ENCODE results near the gene CELF2.

The CELF2 gene

DNA sequence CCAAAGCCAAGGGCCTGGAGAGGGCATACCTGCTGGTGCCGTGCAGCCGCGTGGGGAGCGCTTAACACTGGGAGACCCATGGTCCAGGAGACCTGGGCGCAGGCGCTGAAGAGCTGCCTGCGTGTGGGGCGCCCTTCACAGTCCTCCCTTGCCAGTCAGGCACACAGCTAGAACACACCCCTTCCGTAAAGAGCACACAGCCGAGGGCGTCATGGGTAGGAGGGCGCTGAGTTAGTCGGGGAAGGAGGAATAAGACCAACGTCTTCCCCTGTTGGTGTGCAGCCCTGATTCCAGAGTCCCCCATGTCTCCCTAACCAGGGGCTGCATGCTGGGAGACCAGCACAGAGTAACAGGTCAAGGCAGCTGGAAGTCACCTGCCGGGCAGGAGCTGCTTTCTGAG, 319.8 kb downstream of the CELF2 start:
- TF ChIP-seq, protein P1, sequence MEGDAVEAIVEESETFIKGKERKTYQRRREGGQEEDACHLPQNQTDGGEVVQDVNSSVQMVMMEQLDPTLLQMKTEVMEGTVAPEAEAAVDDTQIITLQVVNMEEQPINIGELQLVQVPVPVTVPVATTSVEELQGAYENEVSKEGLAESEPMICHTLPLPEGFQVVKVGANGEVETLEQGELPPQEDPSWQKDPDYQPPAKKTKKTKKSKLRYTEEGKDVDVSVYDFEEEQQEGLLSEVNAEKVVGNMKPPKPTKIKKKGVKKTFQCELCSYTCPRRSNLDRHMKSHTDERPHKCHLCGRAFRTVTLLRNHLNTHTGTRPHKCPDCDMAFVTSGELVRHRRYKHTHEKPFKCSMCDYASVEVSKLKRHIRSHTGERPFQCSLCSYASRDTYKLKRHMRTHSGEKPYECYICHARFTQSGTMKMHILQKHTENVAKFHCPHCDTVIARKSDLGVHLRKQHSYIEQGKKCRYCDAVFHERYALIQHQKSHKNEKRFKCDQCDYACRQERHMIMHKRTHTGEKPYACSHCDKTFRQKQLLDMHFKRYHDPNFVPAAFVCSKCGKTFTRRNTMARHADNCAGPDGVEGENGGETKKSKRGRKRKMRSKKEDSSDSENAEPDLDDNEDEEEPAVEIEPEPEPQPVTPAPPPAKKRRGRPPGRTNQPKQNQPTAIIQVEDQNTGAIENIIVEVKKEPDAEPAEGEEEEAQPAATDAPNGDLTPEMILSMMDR (IDR thresholded peaks at IDR 0.05; ENCODE audit: control extremely low read depth, extremely low read depth, low read depth, missing control alignments), result no peak
- DNase-seq (ENCODE audit: extremely low spot score), result peak; percentile 44
- ChIA-PET CTCF (interaction anchor here (0.9 to 2.2 kb wide), 2 partner anchors 10 to 158 kb away, joined by 3 to 7 read pairs; no protein-coding TSS in a partner anchor), POLR2A (interaction anchor here (0.6 kb wide), 1 partner anchor 1949 kb away, joined by 3 read pairs; no protein-coding TSS in a partner anchor)

DNA sequence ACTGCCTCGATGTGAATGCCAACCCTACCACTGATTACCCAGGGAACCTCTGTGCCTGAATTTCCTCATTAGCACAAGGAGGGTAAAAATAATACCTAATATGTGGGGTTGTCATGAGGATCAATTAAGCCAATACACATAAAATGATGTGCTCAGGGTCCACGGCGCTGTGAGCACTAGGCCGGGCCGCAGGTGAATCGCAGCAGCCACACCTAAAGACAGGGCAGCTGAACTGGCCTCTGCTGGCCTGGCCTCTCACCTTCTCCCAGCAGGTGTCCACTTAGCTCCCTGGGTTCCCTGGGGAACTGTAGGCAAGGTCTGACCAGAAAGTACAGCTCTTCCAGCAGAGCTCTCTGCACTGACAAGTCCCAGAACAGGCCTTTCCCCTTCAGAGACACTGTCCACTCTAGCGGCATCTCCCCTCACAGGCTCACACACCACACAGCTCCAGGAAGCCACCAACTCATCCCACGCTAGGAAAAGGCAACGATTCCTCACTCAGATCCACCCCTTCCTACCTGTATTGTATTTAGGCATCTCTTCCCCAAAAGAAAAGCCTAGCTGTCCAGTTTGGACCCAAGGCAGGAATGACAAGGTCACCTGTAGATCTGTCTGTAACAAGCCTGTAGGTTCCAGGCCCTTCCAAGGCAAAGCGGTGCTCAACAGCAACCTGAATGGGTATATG, 320.6 kb downstream of the CELF2 start:
- no peak for DNase-seq (ENCODE audit: extremely low spot score)
- ChIA-PET CTCF (interaction anchor here (0.9 to 2.2 kb wide), 2 partner anchors 11 to 158 kb away, joined by 3 to 7 read pairs; no protein-coding TSS in a partner anchor), POLR2A (interaction anchor here (0.6 kb wide), 1 partner anchor 1950 kb away, joined by 3 read pairs; no protein-coding TSS in a partner anchor)
- TF ChIP-seq, protein P1 (IDR thresholded peaks at IDR 0.05; ENCODE audit: control extremely low read depth, extremely low read depth, low read depth, missing control alignments), result no peak

DNA sequence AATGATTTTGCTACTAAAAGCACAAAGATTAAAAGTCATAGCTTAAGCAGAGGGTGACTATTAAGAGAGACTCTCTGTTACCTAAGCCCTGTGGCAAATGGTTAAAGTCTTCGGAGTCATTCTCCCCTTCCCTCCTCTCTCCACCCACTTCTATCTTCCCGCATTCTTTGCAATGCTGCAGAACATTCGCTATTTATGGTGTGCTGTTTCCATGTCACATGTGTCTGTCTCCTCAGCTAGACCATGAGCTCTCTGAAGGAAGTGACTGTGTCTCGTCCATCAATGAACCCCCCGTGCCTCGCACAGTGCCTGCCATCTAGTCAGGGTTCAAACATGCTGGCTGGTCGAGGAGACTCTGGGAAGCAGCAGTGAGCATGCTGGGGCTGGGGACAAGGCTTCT, 321.3 kb downstream of the CELF2 start:
- TF ChIP-seq, protein P1 (IDR thresholded peaks at IDR 0.05; ENCODE audit: control extremely low read depth, extremely low read depth, low read depth, missing control alignments), result no peak
- POLR2A ChIA-PET, result no interaction called here
- DNase-seq (ENCODE audit: extremely low spot score), result no peak
- CTCF ChIA-PET, result no interaction called here

DNA sequence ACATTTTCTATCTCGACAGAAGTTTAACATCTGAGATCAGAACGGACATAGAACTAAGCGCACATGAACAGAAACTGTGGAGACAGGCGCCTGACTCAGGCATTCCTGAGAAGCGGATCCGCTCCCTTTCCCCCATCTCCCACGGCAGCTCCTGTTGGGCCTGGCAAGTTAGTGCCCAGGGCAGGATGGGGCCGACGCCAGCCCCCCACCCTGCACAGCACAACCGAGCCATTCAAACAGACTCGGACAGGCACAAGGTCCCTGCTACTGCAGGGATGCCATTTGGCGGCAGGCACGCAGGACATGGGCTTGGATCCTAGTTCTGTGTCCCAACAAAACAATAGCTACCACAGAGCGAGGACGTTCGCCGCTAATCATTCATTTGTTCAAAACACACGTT, 322.0 kb downstream of the CELF2 start:
- ChIA-PET POLR2A (interaction anchor here (0.5 kb wide), 1 partner anchor 137 kb away, joined by 5 read pairs; no protein-coding TSS in a partner anchor), CTCF (interaction anchor here (1.0 to 1.1 kb wide), 2 partner anchors 9 to 10 kb away, joined by 3 read pairs; no protein-coding TSS in a partner anchor)
- DNase-seq (ENCODE audit: extremely low spot score), result no peak
- TF ChIP-seq, protein P1 (IDR thresholded peaks at IDR 0.05; ENCODE audit: control extremely low read depth, extremely low read depth, low read depth, missing control alignments), result no peak

DNA sequence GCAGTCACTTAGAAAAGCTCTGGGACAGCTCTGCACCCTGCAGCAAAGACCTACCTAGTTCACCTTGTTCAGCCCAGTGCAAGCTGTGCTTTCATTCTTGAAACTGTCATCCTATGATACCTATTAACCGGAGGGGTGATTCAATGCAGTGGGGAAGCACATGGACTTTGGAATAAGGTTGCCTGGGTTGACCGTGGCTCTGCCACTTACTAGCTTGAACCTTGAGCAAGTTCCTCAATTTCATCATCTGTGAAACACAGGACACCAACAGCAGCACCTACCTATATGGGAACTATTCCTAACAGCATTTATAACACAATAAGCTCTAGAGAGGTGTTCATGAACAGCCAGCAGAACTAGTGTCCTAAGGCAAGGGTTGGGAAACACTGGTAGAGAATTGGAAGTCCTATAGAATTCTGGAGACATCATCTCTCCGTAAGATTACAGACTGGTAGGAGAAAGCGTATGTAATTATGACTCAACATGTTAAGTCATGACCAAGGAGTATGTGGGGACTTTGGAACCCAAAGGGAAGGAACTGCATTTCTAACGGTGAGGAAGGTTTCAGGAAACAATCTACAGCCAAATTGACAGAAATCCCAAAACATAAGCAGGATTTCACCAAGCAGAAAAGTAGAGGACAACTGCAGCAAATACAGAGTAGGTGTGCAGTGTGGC, 323.8 kb downstream of the CELF2 start:
- CTCF ChIA-PET, result interaction anchor here (0.8 kb wide), 1 partner anchor 19 kb away, joined by 3 read pairs; no protein-coding TSS in a partner anchor
- POLR2A ChIA-PET, result no interaction called here
- DNase-seq (ENCODE audit: extremely low spot score), result no peak
- TF ChIP-seq, protein P1 (IDR thresholded peaks at IDR 0.05; ENCODE audit: control extremely low read depth, extremely low read depth, low read depth, missing control alignments), result no peak

DNA sequence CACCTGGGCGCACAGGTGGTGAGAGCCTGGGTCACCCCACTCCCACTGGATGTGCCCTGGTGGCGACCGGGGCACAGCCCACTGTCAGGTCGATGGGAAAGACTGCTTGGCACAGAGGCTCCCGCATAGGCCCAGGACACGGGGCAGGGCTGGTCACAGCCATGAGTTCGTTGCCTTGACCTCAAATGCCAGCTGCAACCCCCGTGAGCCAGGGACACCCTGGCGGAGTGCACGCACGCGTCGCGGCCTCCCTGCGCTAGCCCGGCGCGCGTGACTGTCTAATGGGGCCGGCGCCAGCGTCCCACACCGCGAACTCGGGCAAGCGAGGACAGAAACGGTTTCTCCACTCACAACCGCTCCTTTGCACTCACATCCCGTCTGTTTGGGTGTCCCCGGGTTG, 326.4 kb downstream of the CELF2 start:
- DNase-seq (ENCODE audit: extremely low spot score), result no peak
- ChIA-PET POLR2A (no interaction called here), CTCF (interaction anchor here (1.2 kb wide), 1 partner anchor 22 kb away, joined by 3 read pairs; no protein-coding TSS in a partner anchor)
- TF ChIP-seq, protein P1 (IDR thresholded peaks at IDR 0.05; ENCODE audit: control extremely low read depth, extremely low read depth, low read depth, missing control alignments), result no peak

Data from GM10248 (cell line).